DOHH2 (cell line): ENCODE results near the gene GPR33.
"Not testable (repeated sequence)": the region's sequence is repeated elsewhere in the genome, so short reads cannot be mapped to it uniquely, and the experiment has no call there.

ENCODE experiments used
- H3F3A ChIP-seq: fragments of 200-600 bp; sonication (generic), shearing (Covaris generic); 2 replicates; pipeline ENCODE4 v1.6.0; 2016; ENCODE audit warnings: antibody characterized with exemption, mild to moderate bottlenecking; ENCODE audit not compliant: control insufficient read depth, insufficient read depth
- H3K27ac ChIP-seq: fragments of 200-600 bp; sonication (generic); 2 replicates; pipeline ENCODE4 v1.5.1; 2014; ENCODE audit warnings: low read depth, mild to moderate bottlenecking, low read length, moderate library complexity
- H3K27me3 ChIP-seq: fragments of 200-600 bp; sonication (generic); 2 replicates; pipeline ENCODE4 v1.6.1; 2014; ENCODE audit warnings: mild to moderate bottlenecking, low read length, mixed read lengths; ENCODE audit not compliant: control insufficient read depth
- H3K36me3 ChIP-seq: fragments of 200-600 bp; sonication (generic); 2 replicates; pipeline ENCODE4 v1.6.1; 2014; ENCODE audit warnings: mild to moderate bottlenecking, low read length, moderate library complexity, mixed read lengths; ENCODE audit not compliant: control insufficient read depth
- H3K4me1 ChIP-seq: fragments of 200-600 bp; sonication (generic); 2 replicates; pipeline ENCODE4 v1.6.1; 2014; ENCODE audit warnings: mild to moderate bottlenecking, low read length, mixed read lengths; ENCODE audit not compliant: control insufficient read depth
- H3K4me2 ChIP-seq: fragments of 200-600 bp; sonication (generic); 2 replicates; pipeline ENCODE4 v1.6.0; 2014; ENCODE audit warnings: mild to moderate bottlenecking, low read length, moderate library complexity
- H3K4me3 ChIP-seq: fragments of 200-600 bp; sonication (generic); 2 replicates; pipeline ENCODE4 v1.5.1; 2014; ENCODE audit warnings: mild to moderate bottlenecking, low read length, mixed read lengths
- H3K79me2 ChIP-seq: fragments of 200-600 bp; sonication (generic); 2 replicates; pipeline ENCODE4 v1.6.1; 2014; ENCODE audit warnings: mild to moderate bottlenecking, low read length, mixed read lengths; ENCODE audit not compliant: control insufficient read depth
- H3K9me2 ChIP-seq: fragments of 200-600 bp; sonication (generic); replicated peaks from 2 replicates; pipeline ENCODE4 v1.6.1; 2014; ENCODE audit warnings: mild to moderate bottlenecking, low read length, mixed read lengths; ENCODE audit not compliant: control insufficient read depth
- H3K9me3 ChIP-seq: fragments of 200-600 bp; sonication (generic); 2 replicates; pipeline ENCODE4 v1.6.1; 2014; ENCODE audit warnings: antibody characterized with exemption, low read length, mixed read lengths; ENCODE audit not compliant: control insufficient read depth, insufficient read depth
- H4K20me1 ChIP-seq: fragments of 200-600 bp; sonication (generic); 2 replicates; pipeline ENCODE4 v1.6.0; 2014; ENCODE audit warnings: low read depth, mild to moderate bottlenecking, antibody characterized with exemption, low read length, moderate library complexity; ENCODE audit not compliant: control insufficient read depth, insufficient read depth
- CTCF ChIP-seq: fragments of 200-600 bp; sonication (generic); IDR thresholded peaks from one replicate; pipeline ENCODE4 v1.5.1; 2014; ENCODE audit warnings: antibody characterized with exemption, mild to moderate bottlenecking, low read depth, low read length; ENCODE audit not compliant: poor library complexity, severe bottlenecking
- EZH2phosphoT487 ChIP-seq: fragments of 200-600 bp; sonication (generic); IDR thresholded peaks from 2 replicates; pipeline ENCODE4 v1.6.1; 2017; ENCODE audit warnings: borderline replicate concordance, mild to moderate bottlenecking, antibody characterized with exemption, low read length, moderate library complexity, mixed read lengths

Gene GPR33

GRCh38 chr14:31476131-31476866 is 11.5 kb downstream of the GPR33 start:
- Histone ChIP-seq H4K20me1 (no peaks in the 10 kb centered on the region), H3K9me3 (no peaks in the 10 kb centered on the region), H3K27me3 (no peaks in the 10 kb centered on the region), H3K79me2 (no peaks in the 10 kb centered on the region), H3K9me2 (no peaks in the 10 kb centered on the region), H3K4me2 (no peak overlapping the region), H3F3A (no peaks in the 10 kb centered on the region), H3K27ac (no peak overlapping the region), H3K4me3 (no peak overlapping the region), H3K36me3 (no peaks in the 10 kb centered on the region), H3K4me1 (peaks cover 5% of the 10 kb centered on the region)
- TF ChIP-seq CTCF = no peak
- TF ChIP-seq EZH2phosphoT487 = no peak

- no peak overlapping the region for H3K4me2 ChIP-seq
- H4K20me1 ChIP-seq = no peaks in the 10 kb centered on the region
- no peaks in the 10 kb centered on the region for H3K27me3 ChIP-seq
- TF ChIP-seq CTCF (no peak), EZH2phosphoT487 (no peak)
- H3K9me2 ChIP-seq = no peaks in the 10 kb centered on the region
- no peak overlapping the region for H3K27ac ChIP-seq
- H3K4me3 ChIP-seq = no peak overlapping the region
- H3K36me3 ChIP-seq = no peaks in the 10 kb centered on the region
- H3K9me3 ChIP-seq = no peaks in the 10 kb centered on the region
- H3K79me2 ChIP-seq = no peaks in the 10 kb centered on the region
- no peaks in the 10 kb centered on the region for H3K4me1 ChIP-seq
- H3F3A ChIP-seq = no peaks in the 10 kb centered on the region
Measured at GRCh38 chr14:31466554-31466953, 21.3 kb downstream of the GPR33 start.

DNA sequence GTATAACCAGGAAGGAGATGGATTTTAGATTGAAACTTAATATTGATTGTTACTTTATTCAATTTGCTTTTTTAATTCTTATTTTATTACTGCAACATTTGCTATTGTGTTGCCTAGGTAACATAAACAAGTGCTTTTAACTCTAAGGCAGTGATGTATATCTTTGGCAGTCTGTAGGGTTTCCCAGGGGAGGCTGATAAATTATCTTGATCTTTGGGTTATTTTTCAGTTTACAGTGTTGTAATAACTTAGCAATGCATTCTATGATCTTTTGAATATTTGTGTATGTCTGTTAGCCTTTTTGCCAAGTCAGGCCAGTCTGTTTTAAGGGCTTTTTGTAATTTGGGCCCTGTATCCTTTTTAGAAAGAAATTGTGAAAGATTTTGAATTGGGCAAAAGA is 22.7 kb downstream of the GPR33 start:
- no peak overlapping the region for H3K4me2 ChIP-seq
- no peaks in the 10 kb centered on the region for H3K27me3 ChIP-seq
- H4K20me1 ChIP-seq = no peaks in the 10 kb centered on the region
- no peaks in the 10 kb centered on the region for H3K9me3 ChIP-seq
- no peak overlapping the region for H3K4me3 ChIP-seq
- no peaks in the 10 kb centered on the region for H3K4me1 ChIP-seq
- no peaks in the 10 kb centered on the region for H3F3A ChIP-seq
- H3K36me3 ChIP-seq = no peaks in the 10 kb centered on the region
- no peak overlapping the region for H3K27ac ChIP-seq
- no peaks in the 10 kb centered on the region for H3K9me2 ChIP-seq
- H3K79me2 ChIP-seq = no peaks in the 10 kb centered on the region
- no peak for TF ChIP-seq CTCF
- no peak for TF ChIP-seq EZH2phosphoT487

DNA sequence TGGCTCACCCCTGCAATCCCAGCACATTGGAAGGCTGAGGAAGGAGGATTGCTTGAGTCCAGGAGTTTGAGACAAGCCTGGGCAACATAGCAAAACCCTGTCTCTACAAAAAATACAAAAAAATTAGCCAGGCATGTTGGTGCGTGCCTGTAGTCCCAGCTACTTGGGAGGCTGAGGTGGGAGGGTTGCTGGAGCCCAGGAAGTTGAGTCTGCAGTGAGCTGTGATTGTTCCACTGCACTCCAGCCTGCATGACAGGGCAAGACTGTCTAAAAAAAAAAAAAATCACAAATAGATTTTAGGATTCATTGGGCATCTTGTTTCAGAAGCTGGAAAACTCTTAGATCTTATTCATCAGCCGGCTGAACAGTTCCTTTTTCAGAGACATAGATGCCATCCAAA is 25.4 kb downstream of the GPR33 start:
- not testable (repeated sequence) for H3K79me2 ChIP-seq, H3K36me3 ChIP-seq, H3K27me3 ChIP-seq, H3K9me2 ChIP-seq, H4K20me1 ChIP-seq, H3F3A ChIP-seq, H3K4me3 ChIP-seq, H3K27ac ChIP-seq, H3K9me3 ChIP-seq, H3K4me2 ChIP-seq
- H3K4me1 ChIP-seq = peaks cover 14% of the 10 kb centered on the region
